ENCODE measurements around the gene PACRG.

The PACRG gene

GRCh38 chr6:162715601-162716000 is 12.2 kb upstream of the PACRG start:
- no peak overlapping the region for H3K4me3 ChIP-seq (replicated peaks; ENCODE audit: low read depth, low read length)
- DNase-seq (ENCODE audit: low read depth), result no peak
- no peak for TF ChIP-seq CTCF (IDR thresholded peaks at IDR 0.05; ENCODE audit: low read length, missing control alignments)

- no peak for DNase-seq (ENCODE audit: low read depth)
- no peak for TF ChIP-seq CTCF (IDR thresholded peaks at IDR 0.05; ENCODE audit: low read length, missing control alignments)
- no peak overlapping the region for H3K4me3 ChIP-seq (replicated peaks; ENCODE audit: low read depth, low read length)
Observed at GRCh38 chr6:162719528-162719927, 8.2 kb upstream of the PACRG start.

- no peak for DNase-seq (ENCODE audit: low read depth)
- no peak for TF ChIP-seq CTCF (IDR thresholded peaks at IDR 0.05; ENCODE audit: low read length, missing control alignments)
- no peak overlapping the region for H3K4me3 ChIP-seq (replicated peaks; ENCODE audit: low read depth, low read length)
Observed at GRCh38 chr6:162721404-162721687, 6.4 kb upstream of the PACRG start.

- no peak for TF ChIP-seq CTCF (IDR thresholded peaks at IDR 0.05; ENCODE audit: low read length, missing control alignments)
- H3K4me3 ChIP-seq (replicated peaks; ENCODE audit: low read depth, low read length), result no peak overlapping the region
- DNase-seq (ENCODE audit: low read depth), result no peak
Observed at GRCh38 chr6:162722226-162722625, 5.5 kb upstream of the PACRG start.

- no peak for DNase-seq (ENCODE audit: low read depth)
- H3K4me3 ChIP-seq (replicated peaks; ENCODE audit: low read depth, low read length), result no peak overlapping the region
- no peak for TF ChIP-seq CTCF (IDR thresholded peaks at IDR 0.05; ENCODE audit: low read length, missing control alignments)
Observed at GRCh38 chr6:162722633-162723032, 5.1 kb upstream of the PACRG start.

- no peak for DNase-seq (ENCODE audit: low read depth)
- TF ChIP-seq CTCF (IDR thresholded peaks at IDR 0.05; ENCODE audit: low read length, missing control alignments), result no peak
- H3K4me3 ChIP-seq (replicated peaks; ENCODE audit: low read depth, low read length), result peak overlapping the region; percentile 67
Observed at GRCh38 chr6:162726947-162727321, 840 bp upstream of the PACRG start.

- TF ChIP-seq CTCF (IDR thresholded peaks at IDR 0.05; ENCODE audit: low read length, missing control alignments), result no peak
- DNase-seq (ENCODE audit: low read depth), result no peak
Observed at GRCh38 chr6:162728197-162728596, 423 bp downstream of the PACRG start.

More at GRCh38 chr6:162728197-162728596, 423 bp downstream of the PACRG start:
- H3K4me3 ChIP-seq (replicated peaks; ENCODE audit: low read depth, low read length), result peak overlapping the region; percentile 67
